Right lobe of liver (tissue), 4 donors: ENCODE measurements around the gene AKAP17A.

Experiments
- CTCF ChIP-seq, 4 donors: fragments of 200-600 bp in 3 of 4; fragments of 450-650 bp in 1 of 4; IDR thresholded peaks; one replicate each; pipeline versions ENCODE4 v1.5.1 to v1.8.0; 2016 to 2022; ENCODE audit warnings: antibody characterized with exemption in 4 of 4, mild to moderate bottlenecking in 2 of 4
- POLR2A ChIP-seq: fragments of 450-650 bp; IDR thresholded peaks from one replicate; pipeline ENCODE4 v1.6.1; 2017; ENCODE audit warnings: antibody characterized with exemption, mild to moderate bottlenecking
- donor health status: DM: no; HTN: no; CAD: no.
- donor health status: DM: no; HTN: no; CAD: no.
- donor health status: DM: no; HTN: yes; CAD: no.

- TF ChIP-seq CTCF (IDR thresholded peaks at IDR 0.05) (no peak), POLR2A (no peak)
Measured at GRCh38 chrX:1609311-1609710, 17.9 kb downstream of the AKAP17A start.
